HG03060 (cell line): Measurements from ENCODE around the gene AATF.

ENCODE experiments used
- ATAC-seq: cut with Tn5 transposase; IDR thresholded peaks from one replicate; pipeline ENCODE4 v1.9.1; 2021; ENCODE audit warnings: low read depth, moderate number of reproducible peaks; ENCODE audit not compliant: unreplicated experiment

AATF gene

DNA sequence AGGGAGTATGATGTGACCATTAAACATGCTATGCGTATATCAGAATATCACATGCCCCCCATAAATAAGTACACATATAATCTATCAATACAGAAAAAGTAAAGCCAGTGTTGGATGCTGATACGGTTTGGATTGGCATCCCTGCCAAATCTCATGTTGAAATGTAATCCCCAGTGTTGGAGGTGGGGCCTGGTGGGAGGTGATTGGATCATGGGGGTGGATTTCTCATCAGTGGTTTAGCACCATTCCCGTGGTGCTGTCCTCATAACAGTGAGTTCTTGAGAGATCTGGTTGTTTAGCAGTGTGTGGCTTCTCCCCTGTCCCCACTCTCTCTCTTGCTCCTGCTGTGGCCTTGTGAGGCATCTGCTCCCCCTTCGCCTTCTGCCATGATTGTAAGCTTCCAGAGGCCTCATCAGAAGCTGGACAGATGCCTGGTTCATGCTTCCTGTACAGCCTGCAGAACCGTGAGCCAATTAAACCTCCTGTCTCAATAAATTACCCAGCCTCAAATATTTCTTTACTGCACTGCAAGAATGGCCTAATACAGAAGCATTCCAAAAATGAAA lies 88.9 kb downstream of the AATF start:
- no peak for ATAC-seq

GRCh38 chr17:37039269-37039668 lies 90.5 kb downstream of the AATF start:
- ATAC-seq: no peak

DNA sequence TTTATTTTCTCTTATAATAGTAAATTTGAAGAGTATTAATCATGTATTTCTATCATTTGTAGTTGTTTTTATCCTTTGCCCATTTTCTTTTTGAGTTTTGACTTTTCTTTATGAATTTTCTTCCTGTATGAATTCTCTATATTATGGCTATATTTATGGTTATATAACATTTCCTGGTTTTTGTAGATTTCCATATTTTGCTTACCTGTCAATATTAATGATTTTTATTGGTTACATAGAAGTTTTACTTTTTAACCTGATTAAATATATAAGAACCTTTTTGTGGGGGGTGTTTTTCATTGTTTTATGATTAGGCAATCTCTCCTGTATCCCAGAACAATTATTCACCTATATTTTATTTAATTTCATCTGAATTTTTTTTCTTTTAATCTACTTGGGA lies 93.2 kb downstream of the AATF start:
- no peak for ATAC-seq

- ATAC-seq: no peak
These were observed 94.4 kb downstream of the AATF start for GRCh38 chr17:37043201-37043600.

- no peak for ATAC-seq
These were observed 96.7 kb downstream of the AATF start for GRCh38 chr17:37045351-37045922.

DNA sequence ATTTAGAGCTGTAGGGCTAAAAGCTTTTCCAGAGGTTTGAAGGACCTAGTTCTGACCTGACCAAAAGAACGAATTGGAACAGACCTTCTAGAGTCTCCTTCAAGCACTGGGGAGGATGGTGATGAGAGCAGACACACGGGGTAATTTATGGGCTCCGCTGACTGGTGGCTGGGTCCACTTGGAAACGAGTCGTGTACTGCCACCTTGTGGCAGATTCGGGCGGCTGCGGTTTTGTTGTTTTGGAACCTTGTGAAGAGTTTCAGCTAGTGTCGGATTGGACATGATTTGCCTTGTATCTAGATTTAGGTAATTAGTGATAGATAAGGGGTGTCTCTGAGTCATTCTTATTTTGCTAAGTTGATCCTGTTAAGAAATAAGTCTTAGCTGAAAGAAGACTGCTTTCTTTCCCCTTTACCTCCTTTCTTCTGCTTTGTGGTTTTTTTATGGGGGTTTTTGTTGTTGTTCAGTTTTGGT lies 98.9 kb downstream of the AATF start:
- no peak for ATAC-seq

GRCh38 chr17:37048811-37049210 lies 100.1 kb downstream of the AATF start:
- no peak for ATAC-seq

- ATAC-seq: no peak
These were observed 102.2 kb downstream of the AATF start for GRCh38 chr17:37050920-37051319.

GRCh38 chr17:37051381-37051780 lies 102.6 kb downstream of the AATF start:
- ATAC-seq: no peak

DNA sequence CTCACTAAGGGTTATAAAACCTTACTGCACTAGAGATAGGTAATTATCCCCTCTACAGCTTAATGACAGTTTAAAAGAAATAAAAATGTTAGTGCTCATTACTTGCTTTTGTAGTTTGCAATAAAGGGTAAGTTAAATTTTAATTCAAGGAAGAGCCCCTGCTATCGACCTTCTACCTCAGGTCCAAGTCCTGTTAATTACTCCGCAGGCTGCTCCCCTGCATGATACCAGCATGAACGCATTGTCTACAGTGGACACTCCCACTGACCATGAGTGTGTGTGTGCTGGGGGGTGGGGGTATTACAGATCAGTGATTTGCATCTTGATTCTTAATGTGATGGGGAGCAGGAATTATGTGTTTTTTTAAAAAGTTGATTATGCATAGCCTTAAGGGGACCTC lies 103.1 kb downstream of the AATF start:
- no peak for ATAC-seq

DNA sequence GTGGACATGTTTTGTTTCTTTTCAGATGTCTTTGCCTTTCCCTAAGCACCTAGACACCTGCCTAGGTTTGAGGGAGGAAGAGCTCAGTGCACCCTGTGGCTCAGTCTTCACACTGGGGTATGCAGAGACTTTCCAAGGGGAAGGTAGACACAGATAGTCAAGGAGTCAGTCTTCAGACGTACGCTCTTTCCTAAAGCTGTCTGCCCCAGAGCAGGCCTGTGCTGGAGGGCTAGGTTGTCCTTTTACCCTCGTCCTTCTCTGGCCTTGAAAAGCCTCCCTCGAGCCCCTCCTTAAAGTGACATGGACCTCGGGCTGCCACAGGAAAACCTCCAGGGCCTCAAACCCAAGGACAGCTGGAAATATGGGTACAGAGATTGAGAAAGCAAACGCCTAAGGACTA lies 103.7 kb downstream of the AATF start:
- no peak for ATAC-seq

DNA sequence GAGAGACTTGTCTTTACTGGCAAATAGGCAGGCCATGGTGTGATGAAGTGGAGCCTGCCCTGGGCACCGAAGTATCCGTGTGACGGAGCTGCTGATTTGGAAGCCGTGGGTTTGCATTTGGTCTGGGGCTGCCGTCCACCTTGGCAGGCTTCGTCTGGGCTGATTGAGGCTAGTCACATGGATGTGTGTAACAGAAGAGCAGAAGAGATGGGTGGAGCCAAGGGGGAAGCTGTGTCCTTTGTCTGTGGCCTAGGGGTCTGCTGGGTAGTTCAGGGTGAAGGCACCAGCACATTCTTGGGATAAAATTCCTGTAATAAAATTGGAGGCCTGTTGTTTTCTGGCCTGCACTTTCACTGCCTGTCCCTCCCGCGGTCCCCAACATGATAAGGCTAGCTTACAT lies 106.1 kb downstream of the AATF start:
- ATAC-seq: no peak

GRCh38 chr17:37056622-37057021 lies 107.9 kb downstream of the AATF start:
- no peak for ATAC-seq

- no peak for ATAC-seq
These were observed 110.7 kb downstream of the AATF start for GRCh38 chr17:37059493-37059892.

- ATAC-seq: no peak
These were observed 111.3 kb downstream of the AATF start for GRCh38 chr17:37060094-37060493.

GRCh38 chr17:37060928-37061327 lies 112.2 kb downstream of the AATF start:
- ATAC-seq: no peak

- no peak for ATAC-seq
These were observed 113.3 kb downstream of the AATF start for GRCh38 chr17:37062021-37062420.

GRCh38 chr17:37064206-37064605 lies 115.5 kb downstream of the AATF start:
- no peak for ATAC-seq

- ATAC-seq: no peak
These were observed 116.2 kb downstream of the AATF start for GRCh38 chr17:37064956-37065355.

- ATAC-seq: no peak
These were observed 117.0 kb downstream of the AATF start for GRCh38 chr17:37065486-37066321.

DNA sequence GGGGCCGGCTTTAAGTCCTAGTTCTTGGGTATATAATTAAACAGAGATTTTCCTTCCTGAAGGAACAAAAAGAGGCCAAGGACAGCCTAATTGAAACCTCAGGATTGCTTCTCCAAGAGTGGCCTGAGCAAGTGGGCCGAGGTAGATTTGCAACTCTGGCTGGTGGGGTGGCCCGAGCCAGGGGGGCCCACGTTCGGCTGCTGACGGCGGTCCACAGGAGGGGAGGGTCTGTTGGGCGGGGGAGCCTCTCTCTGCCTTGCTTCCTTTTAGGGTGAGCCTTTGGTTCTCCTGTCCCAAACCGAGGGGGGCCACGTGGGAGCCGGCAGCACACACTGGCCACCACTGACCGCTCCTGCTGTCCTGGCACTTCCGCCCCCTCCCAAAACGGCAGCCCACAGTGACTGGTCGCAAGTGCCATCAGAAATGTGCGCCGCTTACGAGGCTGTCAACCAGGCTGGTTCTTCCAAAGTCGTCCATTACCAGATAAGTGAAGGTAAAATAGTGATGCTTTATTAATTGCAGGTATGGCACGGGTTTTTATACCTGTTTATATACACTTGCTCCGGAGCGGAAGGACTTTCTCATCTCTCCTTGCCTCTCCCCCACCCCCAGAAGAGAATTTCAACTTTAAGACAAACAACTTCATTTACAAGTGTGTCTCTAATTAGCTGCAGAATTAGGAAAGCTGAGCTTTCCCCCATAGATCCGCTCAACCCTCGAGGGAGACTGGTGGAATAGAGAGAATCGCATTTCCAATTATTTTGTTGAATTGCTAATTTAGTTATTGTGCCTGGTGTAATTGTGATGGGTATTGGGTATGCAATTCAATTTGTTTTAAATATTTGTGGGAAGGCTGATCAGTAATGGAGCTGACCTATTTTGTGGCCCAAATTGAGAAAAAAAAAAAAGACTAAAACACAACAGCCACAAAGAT lies 117.8 kb downstream of the AATF start:
- ATAC-seq: no peak
